Body of pancreas (tissue), 4 donors: Measurements from ENCODE around the gene ARHGEF4.

Experiments used
- POLR2A ChIP-seq, 3 donors: fragments of 450-650 bp; IDR thresholded peaks; one replicate each; pipeline ENCODE4 v1.6.1; 2016; ENCODE audit warnings: antibody characterized with exemption in 3 of 3, mild to moderate bottlenecking in 2 of 3
- TF ChIP-seq, protein P1 (sequence below), 7 experiments: fragments of 450-650 bp in 4 of 7; fragments of 200-600 bp in 3 of 7; sonication (generic) in 3 of 7; IDR thresholded peaks; one replicate each; pipeline ENCODE4 v1.5.1; 2016 to 2019; ENCODE audit warnings: antibody characterized with exemption in 7 of 7

DNA sequence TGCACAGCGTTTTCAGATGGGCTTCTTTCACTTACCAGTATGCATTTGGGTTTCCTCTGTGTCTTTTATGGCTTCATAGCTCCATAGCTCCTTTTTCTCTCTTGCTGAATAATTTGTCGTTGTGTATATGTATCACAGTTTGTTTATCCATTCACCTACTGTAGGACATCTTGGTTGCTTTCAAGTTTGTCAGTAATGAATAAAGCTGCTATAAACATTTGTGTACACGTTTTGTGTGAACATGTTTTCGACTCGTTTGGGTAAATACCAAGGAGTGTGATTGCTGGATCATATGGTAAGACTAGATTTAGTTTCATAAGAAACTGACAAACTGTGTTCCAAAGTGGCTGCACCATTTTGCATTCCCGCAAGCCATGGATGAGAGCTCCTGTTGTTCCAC is 161.8 kb downstream of the ARHGEF4 start:
- TF ChIP-seq, protein P1, sequence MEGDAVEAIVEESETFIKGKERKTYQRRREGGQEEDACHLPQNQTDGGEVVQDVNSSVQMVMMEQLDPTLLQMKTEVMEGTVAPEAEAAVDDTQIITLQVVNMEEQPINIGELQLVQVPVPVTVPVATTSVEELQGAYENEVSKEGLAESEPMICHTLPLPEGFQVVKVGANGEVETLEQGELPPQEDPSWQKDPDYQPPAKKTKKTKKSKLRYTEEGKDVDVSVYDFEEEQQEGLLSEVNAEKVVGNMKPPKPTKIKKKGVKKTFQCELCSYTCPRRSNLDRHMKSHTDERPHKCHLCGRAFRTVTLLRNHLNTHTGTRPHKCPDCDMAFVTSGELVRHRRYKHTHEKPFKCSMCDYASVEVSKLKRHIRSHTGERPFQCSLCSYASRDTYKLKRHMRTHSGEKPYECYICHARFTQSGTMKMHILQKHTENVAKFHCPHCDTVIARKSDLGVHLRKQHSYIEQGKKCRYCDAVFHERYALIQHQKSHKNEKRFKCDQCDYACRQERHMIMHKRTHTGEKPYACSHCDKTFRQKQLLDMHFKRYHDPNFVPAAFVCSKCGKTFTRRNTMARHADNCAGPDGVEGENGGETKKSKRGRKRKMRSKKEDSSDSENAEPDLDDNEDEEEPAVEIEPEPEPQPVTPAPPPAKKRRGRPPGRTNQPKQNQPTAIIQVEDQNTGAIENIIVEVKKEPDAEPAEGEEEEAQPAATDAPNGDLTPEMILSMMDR (IDR thresholded peaks at IDR 0.05), result no peak
- no peak for TF ChIP-seq POLR2A (IDR thresholded peaks at IDR 0.05)
